Measurements from ENCODE around the gene WIPF3.

Gene WIPF3

GRCh38 chr7:29835718-29836117 is 29.4 kb downstream of the WIPF3 start:
- Histone ChIP-seq H3K27ac (ENCODE audit: poor library complexity, severe bottlenecking) (no peak overlapping the region), H3K36me3 (ENCODE audit: low read depth) (no peaks in the 10 kb centered on the region), H3K9me3 (ENCODE audit: severe bottlenecking) (no peaks in the 10 kb centered on the region), H3K4me1 (ENCODE audit: insufficient read depth, poor library complexity, severe bottlenecking) (no peaks in the 10 kb centered on the region), H3K27me3 (ENCODE audit: insufficient read depth, poor library complexity, severe bottlenecking) (no peaks in the 10 kb centered on the region), H3K4me3 (ENCODE audit: severe bottlenecking) (no peak overlapping the region)
- no peak for TF ChIP-seq CTCF (IDR thresholded peaks at IDR 0.05; ENCODE audit: poor library complexity, severe bottlenecking)
- ATAC-seq (ENCODE audit: low read depth) (no peak), DNase-seq (ENCODE audit: low spot score) (no peak)

DNA sequence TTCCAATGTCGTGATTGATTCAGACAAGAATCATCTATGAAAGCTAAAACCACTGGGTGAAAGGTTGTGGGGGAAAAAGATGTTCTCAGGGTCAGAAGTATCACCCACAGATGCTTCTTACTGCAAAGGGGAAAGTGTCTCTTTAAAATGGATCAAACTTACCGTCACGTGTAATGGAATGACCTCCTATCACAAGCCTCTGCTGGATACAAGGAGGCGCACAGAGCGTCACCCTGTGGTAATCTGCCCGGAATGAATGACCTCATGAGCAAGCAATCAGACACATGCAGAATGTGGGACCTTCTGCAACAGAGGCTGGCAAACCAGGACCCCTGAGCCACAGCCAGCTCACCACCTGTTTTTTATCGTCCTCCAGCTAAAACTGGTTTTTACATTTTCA is 33.0 kb downstream of the WIPF3 start:
- ATAC-seq (ENCODE audit: low read depth) (no peak), DNase-seq (ENCODE audit: low spot score) (no peak)
- Histone ChIP-seq H3K9me3 (ENCODE audit: severe bottlenecking) (no peaks in the 10 kb centered on the region), H3K4me3 (ENCODE audit: severe bottlenecking) (no peak overlapping the region), H3K27me3 (ENCODE audit: insufficient read depth, poor library complexity, severe bottlenecking) (peaks cover 19% of the 10 kb centered on the region), H3K4me1 (ENCODE audit: insufficient read depth, poor library complexity, severe bottlenecking) (no peaks in the 10 kb centered on the region), H3K36me3 (ENCODE audit: low read depth) (no peaks in the 10 kb centered on the region), H3K27ac (ENCODE audit: poor library complexity, severe bottlenecking) (no peak overlapping the region)
- TF ChIP-seq CTCF (IDR thresholded peaks at IDR 0.05; ENCODE audit: poor library complexity, severe bottlenecking) = no peak

GRCh38 chr7:29839921-29840320 is 33.6 kb downstream of the WIPF3 start:
- no peaks in the 10 kb centered on the region for H3K36me3 ChIP-seq (ENCODE audit: low read depth)
- TF ChIP-seq CTCF (IDR thresholded peaks at IDR 0.05; ENCODE audit: poor library complexity, severe bottlenecking) = no peak
- peaks cover 19% of the 10 kb centered on the region for H3K27me3 ChIP-seq (ENCODE audit: insufficient read depth, poor library complexity, severe bottlenecking)
- H3K9me3 ChIP-seq (ENCODE audit: severe bottlenecking) = no peaks in the 10 kb centered on the region
- ATAC-seq (ENCODE audit: low read depth) = no peak
- no peaks in the 10 kb centered on the region for H3K4me1 ChIP-seq (ENCODE audit: insufficient read depth, poor library complexity, severe bottlenecking)
- H3K4me3 ChIP-seq (ENCODE audit: severe bottlenecking) = no peak overlapping the region
- H3K27ac ChIP-seq (ENCODE audit: poor library complexity, severe bottlenecking) = no peak overlapping the region
- no peak for DNase-seq (ENCODE audit: low spot score)

DNA sequence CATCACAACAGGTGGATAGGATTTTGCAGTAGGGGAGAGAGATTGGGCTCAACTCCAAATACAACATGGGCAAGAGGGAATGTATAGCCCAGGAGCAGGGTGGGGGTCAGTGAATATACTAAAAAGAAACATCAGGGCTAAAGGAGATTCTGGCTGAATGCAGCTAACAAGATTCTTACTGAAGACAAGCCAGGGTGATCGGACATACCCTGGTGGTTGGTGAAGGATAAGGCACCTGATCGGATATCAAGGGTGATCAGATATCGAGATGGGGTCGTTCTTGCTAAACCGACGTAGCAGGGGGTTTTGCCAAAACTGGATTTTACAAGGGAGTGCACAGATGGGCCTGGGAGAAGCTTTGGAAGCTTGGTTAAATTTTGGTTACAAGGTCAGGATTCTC is 34.4 kb downstream of the WIPF3 start:
- ATAC-seq (ENCODE audit: low read depth) (no peak), DNase-seq (ENCODE audit: low spot score) (no peak)
- H3K27ac ChIP-seq (ENCODE audit: poor library complexity, severe bottlenecking) = no peak overlapping the region
- H3K36me3 ChIP-seq (ENCODE audit: low read depth) = no peaks in the 10 kb centered on the region
- peaks cover 19% of the 10 kb centered on the region for H3K27me3 ChIP-seq (ENCODE audit: insufficient read depth, poor library complexity, severe bottlenecking)
- no peak overlapping the region for H3K4me3 ChIP-seq (ENCODE audit: severe bottlenecking)
- TF ChIP-seq CTCF (IDR thresholded peaks at IDR 0.05; ENCODE audit: poor library complexity, severe bottlenecking) = no peak
- no peaks in the 10 kb centered on the region for H3K9me3 ChIP-seq (ENCODE audit: severe bottlenecking)
- no peaks in the 10 kb centered on the region for H3K4me1 ChIP-seq (ENCODE audit: insufficient read depth, poor library complexity, severe bottlenecking)

- Histone ChIP-seq H3K9me3 (ENCODE audit: severe bottlenecking) (no peaks in the 10 kb centered on the region), H3K4me1 (ENCODE audit: insufficient read depth, poor library complexity, severe bottlenecking) (no peaks in the 10 kb centered on the region), H3K27ac (ENCODE audit: poor library complexity, severe bottlenecking) (no peak overlapping the region), H3K36me3 (ENCODE audit: low read depth) (no peaks in the 10 kb centered on the region), H3K27me3 (ENCODE audit: insufficient read depth, poor library complexity, severe bottlenecking) (peaks cover 19% of the 10 kb centered on the region), H3K4me3 (ENCODE audit: severe bottlenecking) (no peak overlapping the region)
- DNase-seq (ENCODE audit: low spot score) = no peak
- ATAC-seq (ENCODE audit: low read depth) = no peak
- no peak for TF ChIP-seq CTCF (IDR thresholded peaks at IDR 0.05; ENCODE audit: poor library complexity, severe bottlenecking)
These were observed 35.8 kb downstream of the WIPF3 start for GRCh38 chr7:29841926-29842701.

Data from RWPE2 (cell line).